RPMI8226 (cell line): ENCODE results near the gene FBP2.

Source experiments
- DNase-seq: peaks from one replicate; pipeline ENCODE4 v3.0.0-alpha.2; 2015

Gene FBP2

DNA sequence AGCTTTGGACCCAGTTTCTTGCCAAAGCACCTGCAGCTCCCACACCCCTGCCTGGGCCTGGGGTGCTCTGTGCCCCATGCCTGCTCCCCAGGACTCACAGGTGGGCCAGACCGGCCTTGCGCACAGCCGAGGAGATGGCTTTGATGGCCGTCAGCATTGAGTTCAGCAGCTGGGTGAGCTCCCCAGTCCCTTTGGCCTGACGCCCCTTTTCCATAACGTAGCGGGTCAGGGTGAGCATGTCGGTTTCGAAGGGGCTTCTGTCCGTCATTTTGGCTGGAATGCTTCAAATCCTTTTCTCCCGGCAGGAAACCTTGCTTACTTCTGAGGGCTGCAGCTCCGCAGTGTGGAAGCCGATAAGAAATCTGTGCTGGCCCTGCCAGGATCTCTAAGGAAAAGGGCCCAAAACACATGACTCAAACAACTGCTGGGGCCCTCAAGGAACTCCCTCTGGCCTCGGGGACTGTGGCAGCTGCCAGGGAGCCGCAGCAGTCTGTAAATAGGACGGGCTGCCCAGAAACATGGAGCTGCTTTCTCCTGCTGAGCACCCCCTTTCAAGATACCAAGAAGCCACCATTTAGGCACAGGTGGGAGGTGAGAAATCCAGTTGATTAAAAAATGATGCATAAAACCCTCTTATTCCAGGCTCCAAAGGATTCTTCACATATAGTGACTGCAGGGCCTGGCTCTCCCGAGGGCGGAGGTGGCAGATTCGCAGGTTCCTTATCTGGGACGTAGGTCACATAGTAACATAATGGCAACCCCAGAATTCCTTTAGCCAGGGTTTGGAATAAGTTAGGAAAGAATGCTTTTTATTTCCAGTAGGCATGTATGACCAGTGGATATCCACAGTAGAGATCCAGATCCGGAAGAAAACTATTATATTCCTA, at the start of gene FBP2:
Gene FBP2 (minus strand): TSS at position 366 of the 887 bp plus-strand sequence. CDS start 98 bp downstream, at position 268.
- no peak for DNase-seq

- DNase-seq: no peak
Observed at GRCh38 chr9:94643176-94643575, 49.6 kb upstream of the FBP2 start.

- no peak for DNase-seq
Observed at GRCh38 chr9:94642501-94642900, 48.9 kb upstream of the FBP2 start.

DNA sequence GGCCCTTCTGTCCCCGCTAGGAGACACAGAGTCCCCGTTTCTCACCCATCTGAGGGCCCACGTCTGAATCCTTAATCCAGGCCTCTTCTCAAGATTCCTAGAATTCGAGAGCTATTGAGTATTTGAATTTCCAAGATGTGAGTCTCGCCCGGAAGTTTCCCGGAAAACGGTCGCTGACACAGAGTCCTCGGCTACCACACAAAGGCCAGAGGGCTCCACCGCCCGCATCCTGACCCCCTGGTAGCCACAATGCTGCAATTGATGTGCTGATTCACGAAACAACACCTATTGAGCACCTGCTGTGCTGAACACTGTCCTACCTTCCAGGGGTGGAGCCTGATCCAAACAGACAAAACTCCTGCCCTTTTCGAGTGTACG, 46.4 kb upstream of the FBP2 start:
- no peak for DNase-seq

DNA sequence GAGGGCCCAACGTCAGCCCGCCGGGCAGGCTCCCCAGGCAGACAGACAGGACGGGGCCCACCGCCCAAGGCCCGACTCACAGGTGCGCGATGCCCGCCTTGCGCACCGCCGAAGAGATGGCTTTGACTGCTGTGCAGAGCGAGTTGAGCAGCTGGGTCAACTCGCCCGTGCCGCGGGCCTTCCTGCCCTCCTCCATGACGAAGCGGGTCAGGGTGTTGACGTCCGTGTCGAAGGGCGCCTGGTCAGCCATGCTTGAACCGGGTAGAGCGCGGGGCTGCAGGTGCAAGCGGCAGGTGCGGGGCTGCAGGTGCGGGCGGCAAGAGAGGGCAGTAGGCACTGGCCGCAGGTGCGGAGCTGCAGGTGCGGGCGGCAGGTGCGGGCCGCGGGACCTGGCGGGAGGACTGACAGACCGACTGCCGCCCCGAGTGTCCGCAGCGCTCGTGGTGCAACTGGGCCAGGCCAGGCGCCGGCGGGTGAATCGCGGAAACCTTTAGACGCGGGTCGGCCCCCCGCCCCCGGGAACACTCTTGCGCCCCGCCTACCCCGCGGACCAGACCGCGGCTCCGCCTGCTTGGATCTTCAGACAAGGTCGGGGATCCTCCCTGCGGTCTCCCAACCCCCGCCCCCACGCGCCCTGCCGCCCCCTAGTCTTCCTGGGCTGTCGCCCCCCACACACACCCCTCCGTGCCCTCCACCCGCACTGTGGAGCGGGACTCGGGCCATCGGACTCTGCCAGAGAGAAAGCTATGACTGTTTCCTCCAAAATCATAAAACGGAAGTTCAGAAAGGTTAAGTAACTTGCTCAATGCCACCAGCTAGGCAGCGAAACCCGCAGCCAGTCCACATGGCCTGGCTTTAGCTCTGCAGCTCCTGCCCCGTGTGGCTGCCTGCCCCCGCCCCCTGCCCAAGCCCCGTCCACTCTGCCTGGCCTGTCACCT, 45.7 kb upstream of the FBP2 start, which contains the start of gene FBP1:
Gene FBP1 (minus strand): TSS at position 458 of the 938 bp plus-strand sequence. CDS start 208 bp downstream, at position 250.
- DNase-seq: peak; percentile 73

GRCh38 chr9:94638335-94639060, 44.9 kb upstream of the FBP2 start:
- peak; percentile 74 for DNase-seq

- DNase-seq: no peak
Observed at GRCh38 chr9:94632737-94633136, 39.1 kb upstream of the FBP2 start.

DNA sequence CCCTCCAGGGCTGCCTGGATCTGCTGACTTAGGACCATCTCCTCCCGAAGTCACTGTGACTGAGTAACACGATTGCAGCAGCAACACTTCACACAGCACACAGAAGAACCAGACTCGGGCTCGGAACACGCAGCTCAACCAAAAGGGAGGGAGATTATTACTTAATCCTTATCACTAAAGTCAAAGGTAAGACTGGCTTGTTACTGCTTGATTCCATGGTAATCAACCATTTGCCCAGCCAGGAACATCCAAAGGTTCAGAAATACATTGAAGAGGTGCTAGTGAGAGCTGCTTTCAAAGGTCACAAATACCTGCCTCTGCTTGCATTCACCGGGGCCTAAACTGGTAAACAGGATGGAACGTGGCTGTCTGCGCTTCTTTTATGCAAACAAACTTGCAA, 38.0 kb upstream of the FBP2 start:
- no peak for DNase-seq

DNA sequence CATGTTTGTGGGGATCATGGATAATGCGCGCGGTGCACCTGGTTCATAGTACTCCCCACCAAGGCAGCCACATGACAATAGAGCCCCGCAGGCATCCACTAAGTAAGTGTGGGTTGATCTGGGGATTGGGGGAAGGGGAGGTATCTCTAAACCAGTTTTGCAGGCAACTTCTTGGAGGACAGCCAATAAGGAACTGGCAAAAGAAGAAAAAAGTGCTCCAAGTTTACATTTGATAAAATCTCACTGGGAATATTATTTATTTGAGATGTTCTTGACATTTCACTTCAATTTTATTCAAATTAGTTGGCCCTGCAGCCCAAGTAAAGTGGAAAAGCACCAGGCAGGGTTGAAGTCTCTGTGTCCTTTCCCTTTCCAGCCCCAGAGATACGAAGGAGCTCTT, 37.2 kb upstream of the FBP2 start:
- DNase-seq: no peak

- DNase-seq: no peak
Observed at GRCh38 chr9:94630281-94630680, 36.7 kb upstream of the FBP2 start.

DNA sequence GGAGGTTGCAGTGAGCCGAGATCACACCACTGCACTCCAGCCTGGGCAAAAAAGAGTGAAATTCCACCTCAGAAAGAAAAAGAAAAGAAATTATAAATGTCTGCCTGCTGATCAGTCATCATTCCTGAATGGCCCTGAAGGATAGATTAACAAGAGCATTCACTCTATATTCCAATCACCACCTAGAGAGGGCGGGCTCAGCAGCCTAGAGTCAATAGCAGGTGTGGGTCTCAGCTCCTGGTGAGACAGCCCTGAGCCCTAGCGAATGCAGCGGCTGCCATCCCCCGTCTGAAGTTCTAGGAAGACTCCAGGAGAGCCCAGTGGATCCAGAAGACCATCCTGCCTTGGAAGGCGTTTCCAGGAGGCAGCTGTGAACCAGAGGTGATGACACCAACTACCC, 33.7 kb upstream of the FBP2 start:
- DNase-seq: no peak

- DNase-seq: no peak
Observed at GRCh38 chr9:94625835-94626234, 32.2 kb upstream of the FBP2 start.

DNA sequence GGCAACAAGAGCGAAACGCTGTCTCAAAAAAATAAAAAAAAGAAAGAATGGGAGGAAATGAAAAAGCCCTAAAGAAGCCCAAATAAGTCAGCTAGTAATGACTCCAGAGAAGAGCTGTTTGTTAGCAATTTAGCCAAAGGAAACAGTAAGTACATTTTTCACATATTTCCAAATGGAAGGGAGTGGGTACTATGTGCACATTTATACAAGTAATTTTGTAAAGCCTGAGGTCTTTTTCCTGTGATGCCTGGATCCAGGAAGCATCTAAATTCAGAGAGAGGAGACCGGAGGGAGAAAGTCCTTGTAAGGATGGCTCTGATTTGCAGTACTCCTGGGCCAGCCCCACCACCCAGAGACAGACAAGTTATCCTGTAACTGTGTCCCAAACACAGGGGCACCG, 31.0 kb upstream of the FBP2 start:
- DNase-seq: no peak

DNA sequence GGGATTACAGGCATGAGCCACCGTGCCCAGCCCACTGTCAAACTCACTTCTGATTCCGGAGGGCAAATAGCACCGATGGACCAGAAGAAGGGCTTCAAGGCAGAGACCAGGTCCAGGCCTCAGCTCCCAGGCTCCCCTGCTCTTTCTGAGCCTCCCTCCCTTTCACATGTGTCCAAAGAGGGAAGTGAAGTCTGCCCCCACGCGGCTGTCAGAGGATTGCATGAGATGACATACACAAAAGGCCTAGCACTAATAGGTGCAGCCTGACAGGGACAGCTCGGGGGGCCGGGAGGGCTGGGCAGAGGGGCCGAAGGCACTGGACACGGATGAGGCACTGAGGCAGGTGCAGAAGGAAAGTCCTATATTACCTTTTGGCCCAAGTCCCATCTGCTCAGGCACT, 29.6 kb upstream of the FBP2 start:
- peak; percentile 60 for DNase-seq

DNA sequence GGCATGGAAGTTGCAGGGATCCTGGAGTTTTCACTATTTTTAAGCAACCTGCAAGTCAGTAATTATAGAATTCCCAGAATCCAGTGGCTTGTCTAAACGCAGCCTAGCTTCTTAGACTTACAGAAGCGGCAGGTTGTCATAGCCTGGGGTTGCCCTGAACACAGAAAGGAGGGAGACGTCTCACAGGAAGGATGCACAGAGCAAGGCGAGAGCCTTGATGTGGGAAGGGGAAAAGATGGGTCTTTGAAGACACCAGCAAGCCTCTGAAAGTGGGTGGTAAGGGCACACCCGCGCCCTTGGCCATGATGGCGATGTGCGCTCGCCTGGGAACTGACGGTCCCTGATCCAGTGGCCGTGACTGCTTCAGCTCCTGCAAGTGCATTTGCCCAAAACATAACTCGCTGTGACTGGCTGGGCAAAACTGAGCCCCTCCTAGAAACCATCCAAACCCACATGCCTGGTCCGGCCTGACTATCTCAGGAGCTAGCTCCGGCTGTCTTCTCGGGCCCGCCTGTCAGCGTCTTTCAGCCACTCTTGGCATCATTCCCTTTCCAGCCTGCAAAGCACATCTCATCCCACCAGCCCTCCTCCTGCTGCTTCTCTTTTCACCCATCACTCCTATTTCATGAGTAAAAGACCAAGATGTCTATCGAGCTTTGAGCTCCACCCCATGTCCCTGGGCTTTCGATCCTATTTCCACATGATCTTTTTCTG, 28.6 kb upstream of the FBP2 start:
- DNase-seq: no peak

- no peak for DNase-seq
Observed at GRCh38 chr9:94619026-94619425, 25.4 kb upstream of the FBP2 start.

DNA sequence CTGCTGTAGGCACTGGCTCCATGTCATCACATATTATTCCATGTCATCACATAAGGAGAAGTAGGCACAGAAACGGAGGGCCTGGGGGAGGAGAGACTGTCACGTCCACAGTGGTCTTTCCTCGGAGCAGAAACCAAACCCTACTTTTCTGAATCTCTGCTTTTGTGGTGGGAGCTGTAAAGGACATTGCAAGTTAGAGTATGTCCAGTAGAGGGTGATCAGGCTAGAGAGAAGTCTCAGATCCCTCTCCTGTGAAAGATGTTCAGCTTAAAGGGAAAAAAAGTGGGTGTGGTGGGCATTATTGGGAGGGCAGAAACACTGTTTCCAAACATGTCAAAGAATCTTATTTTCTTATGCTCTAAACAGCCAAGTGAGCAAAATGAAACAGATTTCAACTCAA, 19.4 kb upstream of the FBP2 start:
- no peak for DNase-seq

DNA sequence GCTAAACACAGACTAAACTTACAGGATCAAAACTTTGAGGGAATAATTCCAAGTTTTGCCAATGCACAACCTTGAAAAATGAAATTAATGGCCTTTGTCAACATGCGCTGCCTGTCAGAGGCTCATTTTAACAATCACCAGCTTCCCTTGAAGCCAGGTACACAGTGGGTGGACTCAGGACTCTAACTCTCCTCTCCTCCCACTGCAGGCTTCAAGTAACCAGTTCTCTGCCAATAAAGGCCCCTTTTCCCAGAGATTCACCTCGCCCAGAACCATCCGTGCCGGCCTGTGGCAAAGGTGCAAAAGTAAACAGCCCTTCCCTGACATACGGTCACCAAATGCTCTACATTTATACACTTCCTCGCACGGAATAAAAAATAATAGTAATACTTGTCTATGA, 18.4 kb upstream of the FBP2 start:
- DNase-seq: no peak

DNA sequence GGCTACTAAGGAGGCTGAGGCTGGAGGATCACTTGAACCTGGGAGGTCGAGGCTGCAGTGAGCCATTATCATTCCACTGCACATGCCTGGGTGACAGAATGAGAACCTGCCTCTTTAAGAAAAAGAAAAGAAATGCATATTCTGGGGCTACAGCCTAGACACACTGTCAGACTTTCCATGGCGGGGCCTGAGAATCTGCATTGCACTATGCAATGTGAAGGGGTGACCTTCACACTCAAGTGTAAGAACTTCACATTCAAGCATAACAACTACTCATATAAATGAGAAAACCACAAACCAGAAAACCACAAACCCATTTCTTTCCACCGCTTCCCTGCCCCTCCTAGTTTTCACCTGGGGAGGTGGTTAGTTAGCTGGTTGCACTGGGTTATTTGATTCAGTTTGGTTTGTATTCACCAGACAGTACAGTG, 18.0 kb upstream of the FBP2 start:
- DNase-seq: peak; percentile 61

DNA sequence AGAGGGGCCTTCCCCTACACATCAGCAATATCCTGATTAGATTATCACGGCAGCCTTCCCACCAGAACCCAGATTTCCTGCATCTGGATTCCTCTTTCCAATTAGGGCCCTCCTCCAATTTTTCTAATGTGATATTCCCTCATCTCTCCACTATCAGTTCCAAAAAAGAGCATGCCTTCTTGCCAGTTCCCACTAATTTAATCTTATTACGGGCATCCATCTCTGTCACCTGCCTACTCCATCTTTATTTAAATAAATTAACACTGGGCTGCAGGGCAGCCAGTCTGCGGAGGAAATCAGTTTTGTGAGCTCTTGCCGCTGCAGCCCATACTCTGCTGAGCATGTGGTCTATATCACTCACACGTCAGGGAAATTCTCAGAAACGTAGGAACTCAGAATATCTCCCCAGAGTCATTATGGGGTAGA, 16.6 kb upstream of the FBP2 start:
- no peak for DNase-seq

- no peak for DNase-seq
Observed at GRCh38 chr9:94607423-94607691, 13.7 kb upstream of the FBP2 start.

- no peak for DNase-seq
Observed at GRCh38 chr9:94606646-94607422, 13.2 kb upstream of the FBP2 start.
